ENCODE data around the gene MCCD1.

Gene MCCD1

GRCh38 chr6:31573239-31574105 is 44.7 kb downstream of the MCCD1 start:
- no peak for DNase-seq

- no peak for DNase-seq
These were observed 45.6 kb downstream of the MCCD1 start for GRCh38 chr6:31574106-31575061.

- no peak for DNase-seq
These were observed 46.7 kb downstream of the MCCD1 start, which contains the start of gene TNF for GRCh38 chr6:31575335-31575901. Gene TNF (plus strand): TSS chr6:31575565. CDS start chr6:31575742, 177 bp downstream.

GRCh38 chr6:31575952-31576685 is 47.4 kb downstream of the MCCD1 start:
- DNase-seq: no peak

- no peak for DNase-seq
These were observed 48.3 kb downstream of the MCCD1 start for GRCh38 chr6:31576897-31577578.

GRCh38 chr6:31577579-31577966 is 48.8 kb downstream of the MCCD1 start:
- DNase-seq: no peak

GRCh38 chr6:31578184-31579118 is 49.7 kb downstream of the MCCD1 start:
- no peak for DNase-seq

- DNase-seq: no peak
These were observed 50.4 kb downstream of the MCCD1 start for GRCh38 chr6:31579119-31579505.
